ENCODE data around the gene PLEKHD1. TPM values are rescaled to one million over a fixed set of nuclear protein-coding genes. Genes with fewer than 3 reads are reported as not detected.

PLEKHD1 gene
- total RNA-seq, 6 experiments from 2014 or later, result 0.04 TPM; not detected in 5

GRCh38 chr14:69529563-69529962, 45.0 kb downstream of the PLEKHD1 start:
- intact Hi-C loops (cut with DNase I), result no loop called here
- no peak for ATAC-seq

GRCh38 chr14:69530095-69530494, 45.6 kb downstream of the PLEKHD1 start:
- Histone ChIP-seq H3K4me3 (no peak overlapping the region), H3K9me3 (no peaks in the 10 kb centered on the region), H3K4me1 (no peaks in the 10 kb centered on the region), H3K36me3 (no peaks in the 10 kb centered on the region), H3K27me3 (no peaks in the 10 kb centered on the region), H3K27ac (no peak overlapping the region)
- intact Hi-C loops (cut with DNase I), result loop anchor here in 1 of 2 donors (5.0 kb wide), 1 partner anchor 42 kb away; the partner anchor contains the start of gene CCDC177
- WGBS (ENCODE audit: insufficient coverage, low coverage, low lambda C conversion rate, missing lambda C conversion rate), result 46% methylated on average over 2 of the region's 4 CpGs
- no peak for ATAC-seq
- peak in 1 of 3 donors; percentile 30 for DNase-seq
- no peak for TF ChIP-seq POLR2A (IDR thresholded peaks at IDR 0.05)
- TF ChIP-seq CTCF (IDR thresholded peaks at IDR 0.05), result no peak

More at GRCh38 chr14:69529563-69529962, 45.0 kb downstream of the PLEKHD1 start:
- H3K27me3 ChIP-seq, result no peaks in the 10 kb centered on the region
- H3K27ac ChIP-seq, result no peak overlapping the region
- no peaks in the 10 kb centered on the region for H3K4me1 ChIP-seq
- no peak for TF ChIP-seq POLR2A (IDR thresholded peaks at IDR 0.05)
- no peak for TF ChIP-seq CTCF (IDR thresholded peaks at IDR 0.05)
- no peak overlapping the region for H3K4me3 ChIP-seq
- no CpG with 5 or more reads among the region's 3 CpGs for WGBS (ENCODE audit: insufficient coverage, low coverage, low lambda C conversion rate, missing lambda C conversion rate)
- no peaks in the 10 kb centered on the region for H3K36me3 ChIP-seq
- peak in 1 of 3 donors; percentile 15 for DNase-seq
- no peaks in the 10 kb centered on the region for H3K9me3 ChIP-seq

- intact Hi-C loops (cut with DNase I), result loop anchor here in 1 of 2 donors (5.0 kb wide), 1 partner anchor 41 kb away; the partner anchor contains the start of gene CCDC177
- Histone ChIP-seq H3K27ac (no peak overlapping the region), H3K4me3 (no peak overlapping the region), H3K27me3 (no peaks in the 10 kb centered on the region), H3K36me3 (no peaks in the 10 kb centered on the region), H3K9me3 (no peaks in the 10 kb centered on the region), H3K4me1 (no peaks in the 10 kb centered on the region)
- 64% methylated on average over 3 of the region's 3 CpGs for WGBS (ENCODE audit: insufficient coverage, low coverage, low lambda C conversion rate, missing lambda C conversion rate)
- no peak for DNase-seq
- ATAC-seq, result no peak
- TF ChIP-seq POLR2A (IDR thresholded peaks at IDR 0.05), result no peak
- TF ChIP-seq CTCF (IDR thresholded peaks at IDR 0.05), result no peak
These were observed 46.6 kb downstream of the PLEKHD1 start for GRCh38 chr14:69531135-69531534.

GRCh38 chr14:69532561-69533340, 48.2 kb downstream of the PLEKHD1 start:
- Histone ChIP-seq H3K27ac (no peak overlapping the region), H3K4me3 (no peak overlapping the region), H3K27me3 (no peaks in the 10 kb centered on the region), H3K9me3 (no peaks in the 10 kb centered on the region), H3K4me1 (no peaks in the 10 kb centered on the region), H3K36me3 (no peaks in the 10 kb centered on the region)
- ATAC-seq, result no peak
- intact Hi-C loops (cut with DNase I), result loop anchor here in 1 of 2 donors (5.0 kb wide), 1 partner anchor 40 kb away; the partner anchor contains the start of gene CCDC177
- TF ChIP-seq POLR2A (IDR thresholded peaks at IDR 0.05), result no peak
- TF ChIP-seq CTCF (IDR thresholded peaks at IDR 0.05), result no peak
- 33% methylated on average over 1 of the region's 3 CpGs for WGBS (ENCODE audit: insufficient coverage, low coverage, low lambda C conversion rate, missing lambda C conversion rate)
- DNase-seq, result peak in 1 of 3 donors; percentile 16

Data from right lobe of liver (tissue), 6 donors.